NCI-H2196 (cell line): ENCODE results near the gene CHMP2B.

Experiments
- DNase-seq: peaks from one replicate; lab custom pipeline; 2025; ENCODE audit not compliant: unreplicated experiment; lab: John Stamatoyannopoulos, UW

The CHMP2B gene, protein sequence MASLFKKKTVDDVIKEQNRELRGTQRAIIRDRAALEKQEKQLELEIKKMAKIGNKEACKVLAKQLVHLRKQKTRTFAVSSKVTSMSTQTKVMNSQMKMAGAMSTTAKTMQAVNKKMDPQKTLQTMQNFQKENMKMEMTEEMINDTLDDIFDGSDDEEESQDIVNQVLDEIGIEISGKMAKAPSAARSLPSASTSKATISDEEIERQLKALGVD

DNA sequence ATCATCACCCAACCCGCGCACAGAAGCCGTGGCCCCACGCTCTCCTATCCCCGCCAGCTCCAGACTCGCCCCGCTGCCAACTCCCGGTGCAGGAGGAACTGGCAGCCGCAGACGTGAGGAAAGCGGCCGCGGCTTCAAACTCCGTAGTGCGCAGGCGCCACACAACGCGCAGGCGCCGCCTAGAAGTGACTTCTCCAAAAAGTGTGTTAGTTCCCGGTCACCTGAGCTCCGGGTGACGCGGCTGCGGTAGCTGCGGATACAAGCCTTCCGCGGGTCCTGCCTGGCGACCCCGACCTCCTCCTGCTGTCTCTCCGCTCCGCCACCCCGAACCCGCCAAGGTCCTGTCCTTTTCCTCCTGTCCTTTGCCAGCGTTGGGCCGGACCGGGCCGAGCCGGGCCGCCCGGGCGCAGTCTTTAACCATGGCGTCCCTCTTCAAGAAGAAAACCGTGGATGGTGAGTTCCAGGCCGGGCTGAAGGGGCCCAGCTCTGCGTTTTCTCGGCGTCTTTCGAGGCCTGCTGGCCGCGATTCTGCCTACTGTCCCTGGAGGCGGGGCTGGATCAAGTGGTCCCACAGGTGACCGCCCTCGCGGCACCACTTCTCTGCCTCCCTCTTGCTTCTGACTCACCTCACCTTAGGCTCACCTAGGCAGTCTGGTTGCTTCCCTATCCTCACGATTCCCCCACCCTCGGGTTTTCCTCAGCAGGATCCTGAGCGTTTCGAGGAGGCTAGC is at the start of gene CHMP2B:
CHMP2B (plus strand) TSS at position 206 of the 731 bp plus-strand sequence; CDS start at position 420, 214 bp downstream.
- DNase-seq, result peak; percentile 68

DNA sequence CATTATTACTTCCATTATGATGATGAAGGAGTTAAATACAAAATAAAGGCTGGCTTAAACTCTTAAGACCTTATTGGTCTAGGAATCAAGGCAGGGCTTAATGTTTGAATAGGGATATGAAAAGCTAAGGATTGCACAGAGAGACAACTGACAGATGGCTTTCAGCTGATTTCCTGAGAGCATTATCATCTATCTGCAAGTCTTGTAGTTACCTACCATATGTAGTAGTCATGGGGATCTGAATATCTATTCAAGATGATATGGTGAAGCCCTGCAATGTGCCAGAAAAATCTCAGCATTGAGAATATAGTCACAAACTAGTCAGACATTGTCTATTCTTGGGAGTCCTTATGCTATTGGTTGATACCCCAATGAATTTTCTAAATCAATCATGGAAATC is 47.5 kb upstream of the CHMP2B start:
- DNase-seq, result no peak

DNA sequence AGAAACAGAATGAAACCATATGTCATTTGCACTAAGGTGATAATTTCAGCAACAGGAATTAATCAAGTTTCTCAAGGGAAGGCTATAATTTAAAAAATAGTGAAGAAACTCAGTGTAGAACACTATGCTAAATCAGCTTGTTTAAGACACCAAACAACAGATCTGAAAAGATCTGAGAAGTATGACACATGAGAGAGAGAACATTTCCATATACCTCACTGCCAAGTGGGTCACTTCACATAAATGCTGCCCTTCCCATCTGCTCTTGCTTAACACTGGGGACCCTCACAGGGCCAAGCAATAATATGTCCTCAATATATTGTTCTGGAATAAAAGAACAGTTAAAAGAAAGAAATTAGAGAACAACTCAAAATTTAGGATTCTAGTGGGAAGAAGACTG is 45.6 kb upstream of the CHMP2B start:
- no peak for DNase-seq

DNA sequence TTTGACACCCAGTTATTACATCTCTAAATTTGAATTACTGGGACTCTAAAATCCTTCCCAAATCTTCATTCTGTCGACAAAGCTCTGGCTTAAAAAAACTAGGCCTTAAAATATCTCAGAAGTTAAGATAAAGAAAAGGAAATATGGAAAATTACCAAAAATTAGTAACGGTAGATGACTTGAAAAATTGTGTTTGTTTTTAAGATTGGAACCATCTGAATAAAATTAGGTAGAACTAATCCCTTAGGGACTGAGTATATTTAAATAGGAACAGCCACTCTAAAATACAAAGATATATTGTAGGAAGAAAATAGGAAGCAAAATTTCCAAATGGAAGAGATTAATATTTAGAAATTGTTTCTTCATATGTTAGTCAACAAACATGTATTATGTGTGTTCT is 45.1 kb upstream of the CHMP2B start:
- no peak for DNase-seq

DNA sequence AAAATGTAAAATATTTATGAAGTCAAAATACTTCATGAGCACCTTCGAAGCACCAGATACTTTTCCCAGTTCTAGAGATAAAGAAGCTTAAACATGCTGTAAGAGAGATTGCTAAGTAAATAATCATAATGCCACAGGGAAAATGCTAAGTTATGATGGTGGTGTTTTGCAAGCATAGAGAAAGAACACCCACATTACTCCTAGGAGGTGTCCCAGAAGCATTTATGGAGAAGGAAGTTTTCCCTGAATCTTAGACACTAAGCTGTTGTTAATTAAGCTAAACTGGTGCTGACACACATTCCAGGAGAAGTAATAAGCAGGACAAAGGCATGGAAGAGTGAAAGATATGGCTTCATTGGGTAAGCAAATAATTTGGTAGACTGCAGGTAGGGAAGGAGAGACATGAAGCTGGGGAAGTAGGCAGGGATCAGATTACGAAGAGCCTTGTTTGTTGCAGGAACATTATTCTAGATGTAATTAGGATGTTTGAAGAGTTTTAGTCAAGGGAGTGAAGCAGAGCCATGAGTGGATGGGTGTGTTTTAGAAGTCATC is 40.4 kb upstream of the CHMP2B start:
- DNase-seq, result no peak

DNA sequence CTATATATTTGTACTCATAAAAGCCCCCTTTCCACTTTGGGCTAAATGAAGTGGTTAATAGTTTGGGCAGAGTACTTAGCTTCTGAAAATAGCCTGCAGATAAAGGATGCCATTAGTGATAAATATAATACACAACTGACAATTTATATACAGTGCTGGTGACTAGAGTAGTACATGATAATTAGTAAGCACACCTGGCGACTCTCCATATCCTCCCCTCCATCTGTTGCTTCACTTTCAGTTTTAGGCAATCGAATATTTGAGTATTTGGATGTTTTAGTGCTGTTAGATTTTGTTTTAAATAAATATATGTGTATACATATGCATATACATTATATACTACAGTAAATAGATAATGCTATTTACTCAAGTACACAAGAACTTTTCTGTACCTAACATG is 35.9 kb upstream of the CHMP2B start:
- no peak for DNase-seq

DNA sequence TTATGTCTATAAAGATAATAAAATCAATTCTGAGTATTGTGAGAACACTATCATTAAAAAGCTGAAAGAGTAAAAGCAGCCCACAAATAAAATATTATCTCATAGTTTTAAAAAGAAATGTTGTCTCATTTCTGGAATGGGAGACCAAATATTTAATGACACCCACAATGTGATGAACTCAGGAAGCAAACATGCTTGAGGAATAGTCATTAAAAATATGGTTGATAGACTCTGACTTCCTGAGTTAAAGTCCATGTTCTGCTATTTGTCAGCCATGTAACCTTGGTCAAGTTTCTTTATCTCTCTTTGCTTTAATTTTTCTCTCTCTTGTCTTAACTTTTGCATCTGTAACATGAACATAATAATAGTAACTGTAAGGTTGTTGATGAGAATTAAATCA is 35.5 kb upstream of the CHMP2B start:
- DNase-seq, result no peak

DNA sequence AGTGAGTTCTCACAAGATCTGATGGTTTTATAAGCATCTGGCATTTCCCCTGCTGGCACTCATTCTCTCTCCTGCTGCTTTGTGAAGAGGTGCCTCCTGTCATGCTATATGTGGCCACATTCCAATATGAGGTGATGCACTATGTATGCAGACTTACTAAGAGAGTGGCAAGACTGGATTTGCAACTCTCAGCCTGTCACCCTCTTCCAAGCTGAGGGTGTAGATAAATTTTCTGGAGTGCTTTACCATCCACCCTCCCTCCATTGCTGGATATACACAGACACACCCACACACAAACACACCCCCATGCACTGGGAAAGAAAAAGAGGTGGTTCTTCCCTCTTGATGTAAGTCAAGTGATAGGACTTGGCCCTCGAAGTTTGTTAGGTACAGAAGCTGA is 30.2 kb upstream of the CHMP2B start:
- DNase-seq, result no peak

DNA sequence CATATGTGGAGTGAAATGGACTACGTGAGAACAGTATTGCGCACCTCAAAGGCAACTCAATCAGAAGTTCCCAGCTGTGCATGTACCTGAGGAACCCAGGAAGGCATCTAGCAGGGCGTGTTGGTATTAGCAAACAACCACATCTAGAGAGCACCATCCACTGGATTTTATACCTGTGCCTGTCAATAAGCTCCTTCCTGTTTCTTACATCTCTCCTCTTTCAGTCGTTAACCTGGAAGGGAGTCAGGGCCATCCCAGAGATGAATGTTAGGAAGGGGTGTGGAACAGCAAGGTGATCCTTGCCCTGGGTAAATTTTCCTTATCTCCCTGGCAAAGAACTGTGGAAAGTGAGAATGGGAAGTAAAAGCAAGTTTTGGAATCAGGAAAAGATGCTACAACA is 29.6 kb upstream of the CHMP2B start:
- no peak for DNase-seq

DNA sequence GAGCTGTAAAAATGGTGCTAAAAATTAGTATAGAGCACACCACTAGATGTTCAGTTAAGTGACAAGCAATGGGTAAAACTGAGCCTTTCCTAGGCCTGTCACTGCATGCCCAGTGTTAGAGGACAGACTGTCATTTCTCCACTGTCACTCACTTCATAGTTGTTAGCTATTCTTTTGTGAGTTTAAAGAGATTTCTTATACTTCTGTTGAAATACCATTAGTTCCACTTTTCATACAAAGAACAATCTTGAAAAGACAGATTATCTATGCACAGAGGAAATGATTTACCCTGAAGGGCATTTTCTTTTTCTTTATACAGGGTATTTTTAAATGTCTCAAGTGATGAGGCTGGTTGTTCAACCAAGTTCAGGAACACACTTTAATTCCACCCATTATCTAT is 28.3 kb upstream of the CHMP2B start:
- DNase-seq, result no peak

DNA sequence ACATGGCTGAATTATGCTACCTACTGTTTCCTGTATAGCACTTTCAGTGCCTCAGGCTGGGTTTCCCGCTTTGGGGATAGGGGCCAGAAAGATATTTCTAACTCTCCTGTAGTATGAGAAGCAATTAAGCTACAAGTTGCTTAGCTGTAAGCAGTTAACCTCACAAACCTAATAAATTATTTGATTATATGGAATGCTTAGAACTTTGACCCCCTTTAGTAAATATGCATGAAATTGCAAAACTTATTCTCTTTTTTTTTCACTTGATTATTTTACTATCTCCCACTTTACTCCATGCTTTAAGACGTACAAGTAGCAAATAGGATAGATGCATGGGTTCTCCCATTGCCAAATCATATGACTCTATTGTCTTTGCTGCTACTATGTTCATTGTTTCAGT is 27.5 kb upstream of the CHMP2B start:
- no peak for DNase-seq

DNA sequence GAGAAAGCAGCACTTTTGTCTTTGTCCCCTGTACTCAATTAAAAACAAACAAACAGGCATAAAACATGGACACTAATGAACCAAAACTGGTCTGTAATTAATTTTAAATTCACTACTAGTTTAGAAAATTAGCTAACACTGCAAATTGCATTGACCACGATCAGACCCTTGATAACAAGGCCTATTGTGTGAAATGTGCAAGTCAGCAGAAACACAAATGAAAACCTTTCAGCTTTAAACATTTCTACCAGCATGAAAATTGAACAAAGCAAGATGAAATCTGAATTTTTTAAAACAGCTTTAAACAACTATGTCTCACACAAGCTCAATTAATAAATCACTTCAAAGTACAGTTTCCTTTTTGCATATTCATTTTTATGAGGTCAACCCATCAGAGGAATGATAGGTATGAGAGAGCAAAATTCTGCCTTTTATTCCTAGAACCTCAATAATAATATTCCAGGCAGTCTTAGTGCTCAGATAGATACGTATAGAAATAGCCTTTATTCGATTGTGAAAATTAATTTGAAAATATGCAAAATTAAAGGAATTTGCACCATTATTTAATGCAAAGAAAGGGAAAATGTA is 27.0 kb upstream of the CHMP2B start:
- DNase-seq, result no peak

DNA sequence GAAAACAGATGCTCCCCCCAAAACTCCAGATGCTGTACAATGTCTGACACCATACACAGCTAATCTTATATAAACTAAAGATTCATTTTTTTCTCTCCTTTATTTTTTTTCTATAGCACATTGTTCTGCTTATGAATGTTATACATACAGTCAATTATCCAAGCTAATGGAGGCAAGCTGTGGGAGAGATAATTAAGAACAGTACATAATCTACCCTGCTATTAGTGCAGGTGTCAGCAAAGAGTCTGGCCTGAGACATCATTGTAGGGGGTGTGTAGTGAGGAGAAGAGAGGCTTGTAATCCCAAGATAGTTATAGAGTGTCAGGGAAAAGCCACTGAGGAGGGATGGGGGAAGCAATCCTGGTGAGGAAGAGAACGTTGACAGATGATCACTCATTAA is 25.4 kb upstream of the CHMP2B start:
- DNase-seq, result no peak

DNA sequence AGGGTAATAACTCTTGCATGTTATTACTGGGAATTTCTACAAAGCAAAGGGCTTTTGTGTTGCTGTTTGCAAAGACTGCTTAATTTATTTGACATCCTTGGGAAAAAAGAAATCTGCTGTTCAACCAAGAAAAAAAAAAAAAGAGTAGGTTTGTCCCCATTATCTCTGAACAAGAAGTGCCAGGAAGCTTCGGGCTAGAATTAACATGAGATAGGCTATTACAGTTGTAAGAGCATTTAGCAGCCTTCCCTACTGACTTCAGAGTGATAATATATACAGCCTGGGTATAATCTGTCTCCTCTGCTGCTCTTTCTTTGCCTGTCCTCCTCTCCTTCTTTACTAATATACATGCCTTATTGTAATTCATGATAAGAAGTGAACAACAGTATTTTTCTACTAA is 23.3 kb upstream of the CHMP2B start:
- DNase-seq, result no peak

DNA sequence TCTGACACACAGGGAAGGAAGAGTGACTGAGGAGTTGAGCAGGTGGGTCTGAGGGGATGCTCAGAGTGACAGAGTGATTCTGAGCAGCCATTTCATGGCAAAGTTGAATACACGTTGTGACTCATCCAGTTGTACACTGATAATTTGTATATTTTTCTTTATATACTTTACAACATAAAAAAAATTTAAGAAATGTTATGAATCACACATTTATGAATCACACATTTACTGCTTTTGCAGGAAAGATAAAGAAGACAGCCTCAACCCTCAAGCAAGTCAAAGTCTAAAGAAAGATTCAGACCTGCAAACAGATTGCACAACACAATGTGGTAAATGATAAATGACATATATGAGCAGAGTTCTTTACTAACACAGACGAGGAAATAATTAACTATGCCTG is 21.0 kb upstream of the CHMP2B start:
- no peak for DNase-seq

DNA sequence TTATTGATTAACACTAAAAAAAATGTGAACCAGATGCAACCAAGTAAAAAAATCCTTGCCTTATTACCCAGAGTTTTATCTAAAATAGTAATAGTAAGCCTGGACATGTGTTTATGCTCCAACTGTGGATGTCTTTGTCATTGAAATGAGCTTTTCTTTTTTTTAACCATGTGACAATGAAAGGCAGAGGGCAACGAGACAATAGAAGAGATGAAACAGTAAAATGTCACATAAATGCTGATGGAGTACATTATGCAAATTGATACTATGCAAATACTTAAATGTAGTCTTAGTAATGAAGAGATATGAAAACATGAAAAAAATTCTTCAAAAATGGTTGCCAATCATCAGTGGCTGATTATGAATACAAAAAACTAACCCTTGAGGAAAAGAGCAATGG is 20.5 kb upstream of the CHMP2B start:
- no peak for DNase-seq

DNA sequence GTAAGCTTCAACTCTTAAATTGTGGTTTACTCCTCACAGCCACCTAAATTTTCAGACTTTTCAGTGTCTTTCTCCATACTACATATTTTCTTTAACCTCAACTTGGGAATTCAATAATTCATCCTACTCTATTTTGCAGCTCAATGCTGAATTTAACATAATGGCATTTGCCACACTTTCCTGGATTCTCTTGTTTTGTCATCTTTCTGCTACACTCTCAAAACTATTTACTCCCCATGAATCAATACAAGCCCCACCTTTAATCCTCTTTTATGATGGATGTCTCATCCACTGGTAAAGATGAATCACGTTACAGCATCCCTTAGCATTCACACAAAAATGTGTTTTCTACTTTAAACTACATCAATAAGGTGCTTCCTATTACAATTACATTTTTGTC is 19.6 kb upstream of the CHMP2B start:
- DNase-seq, result no peak

DNA sequence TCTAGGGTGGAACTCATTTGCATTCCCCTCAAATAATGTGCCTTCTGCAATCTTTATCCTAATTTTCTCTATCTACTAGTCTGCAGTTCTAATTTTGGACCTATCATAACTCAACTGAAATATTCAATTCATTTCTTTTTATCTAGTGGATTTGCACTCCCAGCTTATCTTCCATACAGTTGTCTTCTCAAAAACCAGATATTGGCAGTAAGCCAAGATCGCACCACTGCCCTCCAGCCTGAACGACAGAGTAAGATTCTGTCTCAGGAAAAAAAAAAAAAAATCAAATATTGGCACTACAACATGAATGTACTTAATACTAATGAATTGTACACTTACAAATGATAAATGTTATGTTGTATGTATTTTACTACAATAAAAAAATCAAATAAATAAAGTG is 18.0 kb upstream of the CHMP2B start:
- DNase-seq, result no peak

DNA sequence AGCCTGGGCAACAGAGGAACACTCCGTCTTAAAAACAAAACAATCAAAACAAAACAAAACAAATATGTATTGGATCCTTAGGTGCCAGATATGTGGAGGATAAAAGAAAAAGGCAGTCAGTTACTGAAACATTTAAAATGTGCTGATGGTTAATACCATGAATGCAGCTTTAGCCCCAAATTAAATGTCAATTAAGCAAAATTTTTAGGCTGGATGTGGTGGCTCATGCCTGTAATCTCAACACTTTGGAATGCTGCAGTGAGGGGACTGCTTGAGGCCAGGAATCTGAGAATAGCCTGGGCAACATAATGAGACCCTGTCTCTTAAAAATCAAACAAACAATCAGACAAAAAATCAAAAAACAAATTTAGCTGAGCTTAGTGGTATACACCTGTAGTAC is 8.5 kb upstream of the CHMP2B start:
- no peak for DNase-seq

DNA sequence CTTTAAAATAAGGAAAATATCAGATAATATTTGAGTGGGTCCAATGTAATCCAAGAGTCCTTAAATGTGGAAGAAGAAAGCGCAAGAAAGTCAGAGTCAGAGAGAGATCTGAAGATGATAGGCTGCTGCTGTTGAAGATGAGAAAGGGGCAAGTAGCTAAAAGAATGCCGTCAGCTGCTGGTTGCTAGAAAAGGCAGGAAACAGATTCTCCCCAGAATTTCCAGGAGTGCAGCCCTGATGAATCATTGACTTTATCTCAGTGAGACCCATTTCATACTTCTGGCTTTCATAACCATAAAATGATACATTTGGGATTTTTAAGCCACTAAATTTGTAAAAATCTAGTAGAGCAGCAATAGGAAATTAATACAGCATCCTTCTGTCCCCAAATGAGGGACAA is 7.5 kb upstream of the CHMP2B start:
- DNase-seq, result no peak

DNA sequence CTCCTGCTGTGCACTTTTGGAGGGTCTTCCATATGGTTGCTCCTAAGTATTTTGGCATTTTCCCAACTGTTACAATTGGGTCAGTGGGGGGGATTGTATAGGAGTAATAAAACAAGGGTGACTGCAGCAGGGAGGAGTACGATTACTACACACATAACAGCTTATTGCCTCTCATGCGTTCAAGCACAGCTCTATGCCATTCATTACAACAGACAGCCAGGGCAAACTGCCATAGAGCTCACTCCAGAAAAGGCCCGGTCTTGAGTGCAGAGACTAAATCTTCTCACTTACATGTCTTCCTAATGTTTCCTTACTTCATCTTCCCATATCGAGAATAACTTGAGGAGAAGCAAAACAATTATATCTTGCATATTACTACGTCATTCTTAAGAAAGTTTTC is 1.4 kb upstream of the CHMP2B start:
- no peak for DNase-seq

DNA sequence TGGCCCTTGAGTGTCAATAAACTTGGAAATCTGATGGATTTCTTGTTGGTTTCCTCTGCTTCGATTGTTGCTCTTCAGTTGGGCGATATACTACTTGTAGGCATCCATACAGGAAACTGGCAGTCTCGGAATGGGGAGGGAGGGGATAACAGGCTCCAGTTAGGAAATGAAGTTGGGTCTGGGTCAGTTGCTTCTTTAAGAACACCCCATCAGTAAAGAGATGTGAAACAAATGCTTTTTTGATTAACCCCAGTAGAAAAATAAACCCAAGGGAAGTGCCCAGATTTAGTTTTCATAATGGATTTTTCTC is 681 bp downstream of the CHMP2B start:
- DNase-seq, result no peak

DNA sequence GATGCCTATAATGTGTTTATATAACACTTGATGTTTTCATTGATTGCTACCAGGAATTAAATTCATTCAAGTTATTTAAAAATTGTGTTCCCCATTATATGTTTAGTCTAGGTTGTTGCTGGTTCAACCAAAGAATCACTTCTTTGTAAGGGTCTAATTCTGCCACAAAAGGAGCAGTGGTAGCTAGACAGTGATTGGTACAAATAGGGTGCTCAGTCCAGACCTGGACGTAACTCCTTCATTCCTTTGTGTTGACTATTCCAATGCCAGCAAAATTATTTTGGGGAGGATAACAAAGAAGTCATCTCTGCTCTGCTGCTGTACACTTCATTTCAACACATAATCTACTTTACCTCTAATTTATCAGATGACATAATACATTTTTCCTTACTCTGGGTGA is 1.2 kb downstream of the CHMP2B start:
- DNase-seq, result no peak
